BLaER1 treated with 17β-estradiol and CSF1 and Interleukin-3, amounts not matched to agents 10 nM and 100 nM (cell line): ENCODE results near the gene CHI3L2.
"Not testable (repeated sequence)": the region's sequence is repeated elsewhere in the genome, so short reads cannot be mapped to it uniquely, and the experiment has no call there.

Source experiments
- H3K27ac ChIP-seq, 11 experiments: shearing (Covaris generic); formaldehyde crosslinking; 2 replicates each; pipeline ENCODE4 v1.8.1; 2022
- H3K27me3 ChIP-seq, 11 experiments: shearing (Covaris generic); formaldehyde crosslinking; 2 replicates each; pipeline ENCODE4 v1.8.1; 2022
- H3K36me3 ChIP-seq, 11 experiments: shearing (Covaris generic); formaldehyde crosslinking; 2 replicates each; pipeline ENCODE4 v1.8.1; 2022
- H3K4me1 ChIP-seq, 10 experiments: shearing (Covaris generic); formaldehyde crosslinking; 2 replicates each; pipeline ENCODE4 v1.8.1; 2022
- H3K4me2 ChIP-seq, 11 experiments: shearing (Covaris generic); formaldehyde crosslinking; 2 replicates each; pipeline ENCODE4 v1.8.1; 2022
- H3K4me3 ChIP-seq, 10 experiments: shearing (Covaris generic); formaldehyde crosslinking; 2 replicates each; pipeline ENCODE4 v1.8.1; 2022
- H3K9ac ChIP-seq, 11 experiments: shearing (Covaris generic); formaldehyde crosslinking; 2 replicates each; pipeline ENCODE4 v1.8.1; 2022
- H3K9me3 ChIP-seq, 11 experiments: shearing (Covaris generic); formaldehyde crosslinking; replicated peaks in 1 of 11; 2 replicates each; pipeline ENCODE4 v1.8.1; 2022
- H4K20me1 ChIP-seq, 11 experiments: shearing (Covaris generic); formaldehyde crosslinking; 2 replicates each; pipeline ENCODE4 v1.8.1; 2022
- Cebpa-rat ChIP-seq, 11 experiments: shearing (Covaris generic); IDR thresholded peaks; 2 replicates each; pipeline ENCODE4 v1.8.1; 2022

The CHI3L2 gene

GRCh38 chr1:111214074-111214801, 13.3 kb upstream of the CHI3L2 start:
- peak overlapping the region; percentile 67 to 87 (median 82) for H3K27ac ChIP-seq
- peaks cover 67 to 77% (median 68%) of the 10 kb centered on the region in 10 experiments for H3K4me1 ChIP-seq
- H3K36me3 ChIP-seq, result no peaks in the 10 kb centered on the region
- H3K4me3 ChIP-seq, result peak overlapping the region in 1 of 10 experiments; percentile 4; a peak in 2 of 20 replicates
- peaks cover 0 to 14% (median 0%) of the 10 kb centered on the region in 11 experiments; a peak in 4 of 22 replicates for H3K9me3 ChIP-seq
- no peaks in the 10 kb centered on the region for H3K27me3 ChIP-seq
- TF ChIP-seq Cebpa-rat (IDR thresholded peaks at IDR 0.05), result no peak
- no peaks in the 10 kb centered on the region for H4K20me1 ChIP-seq
- peak overlapping the region in 10 of 11 experiments; percentile 58 to 76 (median 68); a peak in 18 of 22 replicates for H3K9ac ChIP-seq
- peak overlapping the region; percentile 73 to 93 (median 82) for H3K4me2 ChIP-seq

- H3K9ac ChIP-seq, result peak overlapping the region; percentile 1 to 76 (median 66); a peak in 19 of 22 replicates
- H3K4me1 ChIP-seq, result peaks cover 73 to 82% (median 75%) of the 10 kb centered on the region in 10 experiments
- TF ChIP-seq Cebpa-rat (IDR thresholded peaks at IDR 0.05), result no peak
- H3K36me3 ChIP-seq, result no peaks in the 10 kb centered on the region
- H3K9me3 ChIP-seq, result peaks cover 0 to 14% (median 0%) of the 10 kb centered on the region in 11 experiments; a peak in 4 of 22 replicates
- H4K20me1 ChIP-seq, result no peaks in the 10 kb centered on the region
- H3K4me2 ChIP-seq, result peak overlapping the region; percentile 73 to 93 (median 82)
- H3K4me3 ChIP-seq, result peak overlapping the region in 1 of 10 experiments; percentile 9; a peak in 2 of 20 replicates
- peak overlapping the region; percentile 67 to 87 (median 82) for H3K27ac ChIP-seq
- no peaks in the 10 kb centered on the region for H3K27me3 ChIP-seq
Observed at GRCh38 chr1:111214884-111215283, 12.6 kb upstream of the CHI3L2 start.

GRCh38 chr1:111215285-111215684, 12.2 kb upstream of the CHI3L2 start:
- peaks cover 77 to 86% (median 79%) of the 10 kb centered on the region in 10 experiments for H3K4me1 ChIP-seq
- not testable (repeated sequence) for H3K36me3 ChIP-seq, H3K27me3 ChIP-seq, H4K20me1 ChIP-seq
- peaks cover 0 to 14% (median 0%) of the 10 kb centered on the region in 11 experiments; a peak in 4 of 22 replicates for H3K9me3 ChIP-seq
- H3K4me2 ChIP-seq, result peak overlapping the region; percentile 73 to 93 (median 82)
- peak overlapping the region; percentile 67 to 87 (median 82) for H3K27ac ChIP-seq
- H3K4me3 ChIP-seq, result peak overlapping the region in 2 of 10 experiments; percentile 9 to 49; a peak in 2 of 20 replicates
- peak overlapping the region; percentile 1 to 76 (median 69); a peak in 19 of 22 replicates for H3K9ac ChIP-seq

GRCh38 chr1:111216751-111217150, 10.8 kb upstream of the CHI3L2 start:
- no peak overlapping the region for H3K4me3 ChIP-seq
- H3K36me3 ChIP-seq, result no peaks in the 10 kb centered on the region
- TF ChIP-seq Cebpa-rat (IDR thresholded peaks at IDR 0.05), result no peak
- peak overlapping the region; percentile 73 to 93 (median 82) for H3K4me2 ChIP-seq
- peak overlapping the region; percentile 67 to 87 (median 82); a peak in 21 of 22 replicates for H3K27ac ChIP-seq
- H3K9ac ChIP-seq, result peak overlapping the region in 5 of 11 experiments; percentile 66 to 76 (median 69); a peak in 7 of 22 replicates
- peaks cover 0 to 9% (median 0%) of the 10 kb centered on the region in 11 experiments; a peak in 4 of 22 replicates for H3K9me3 ChIP-seq
- no peaks in the 10 kb centered on the region for H4K20me1 ChIP-seq
- no peaks in the 10 kb centered on the region for H3K27me3 ChIP-seq
- peaks cover 91 to 100% (median 93%) of the 10 kb centered on the region in 10 experiments for H3K4me1 ChIP-seq

- H3K4me1 ChIP-seq, result peaks cover 97 to 100% (median 99%) of the 10 kb centered on the region in 10 experiments
- H3K4me3 ChIP-seq, result no peak overlapping the region
- H3K9me3 ChIP-seq, result peaks cover 0 to 9% (median 0%) of the 10 kb centered on the region in 11 experiments; a peak in 3 of 22 replicates
- H3K4me2 ChIP-seq, result peak overlapping the region; percentile 73 to 93 (median 82)
- no peaks in the 10 kb centered on the region for H3K27me3 ChIP-seq
- no peak for TF ChIP-seq Cebpa-rat (IDR thresholded peaks at IDR 0.05)
- H3K36me3 ChIP-seq, result no peaks in the 10 kb centered on the region
- peak overlapping the region in 9 of 11 experiments; percentile 75 to 87 (median 83); a peak in 18 of 22 replicates for H3K27ac ChIP-seq
- H4K20me1 ChIP-seq, result no peaks in the 10 kb centered on the region
- no peak overlapping the region for H3K9ac ChIP-seq
Observed at GRCh38 chr1:111217183-111217910, 10.2 kb upstream of the CHI3L2 start.

- H4K20me1 ChIP-seq, result no peaks in the 10 kb centered on the region
- peaks cover 93 to 100% (median 95%) of the 10 kb centered on the region in 10 experiments for H3K4me1 ChIP-seq
- H3K4me2 ChIP-seq, result peak overlapping the region; percentile 85 to 98 (median 94)
- no peak for TF ChIP-seq Cebpa-rat (IDR thresholded peaks at IDR 0.05)
- no peak overlapping the region for H3K4me3 ChIP-seq
- H3K27me3 ChIP-seq, result no peaks in the 10 kb centered on the region
- no peaks in the 10 kb centered on the region for H3K9me3 ChIP-seq
- H3K9ac ChIP-seq, result peak overlapping the region; percentile 12 to 80 (median 73); a peak in 18 of 22 replicates
- no peaks in the 10 kb centered on the region for H3K36me3 ChIP-seq
- H3K27ac ChIP-seq, result peak overlapping the region; percentile 16 to 93 (median 88); a peak in 21 of 22 replicates
Observed at GRCh38 chr1:111218701-111219556, 8.6 kb upstream of the CHI3L2 start.

GRCh38 chr1:111219557-111220286, 7.8 kb upstream of the CHI3L2 start:
- Histone ChIP-seq H3K4me1 (peaks cover 85 to 92% (median 87%) of the 10 kb centered on the region in 10 experiments), H4K20me1 (no peaks in the 10 kb centered on the region)

More at GRCh38 chr1:111219557-111220286, 7.8 kb upstream of the CHI3L2 start:
- H3K27ac ChIP-seq, result peak overlapping the region; percentile 38 to 93 (median 88); a peak in 21 of 22 replicates
- no peaks in the 10 kb centered on the region for H3K27me3 ChIP-seq
- no peaks in the 10 kb centered on the region for H3K36me3 ChIP-seq
- H3K9ac ChIP-seq, result peak overlapping the region; percentile 31 to 80 (median 73); a peak in 20 of 22 replicates
- H3K4me2 ChIP-seq, result peak overlapping the region; percentile 85 to 98 (median 94)
- peak overlapping the region in 6 of 10 experiments; percentile 4 to 24 (median 12); a peak in 9 of 20 replicates for H3K4me3 ChIP-seq
- H3K9me3 ChIP-seq, result no peaks in the 10 kb centered on the region
- TF ChIP-seq Cebpa-rat (IDR thresholded peaks at IDR 0.05), result 0 out of 22 replicates have a peak, but pooled peaks of 1 of the 11 experiments have one; percentile 7
